ENCODE measurements around the gene MCM8. TPM values are rescaled to one million over a fixed set of nuclear protein-coding genes. Genes with fewer than 3 reads are reported as not detected.

The MCM8 gene
- polyA plus RNA-seq, 1 donor from 2014 or later: 5.1 TPM

DNA sequence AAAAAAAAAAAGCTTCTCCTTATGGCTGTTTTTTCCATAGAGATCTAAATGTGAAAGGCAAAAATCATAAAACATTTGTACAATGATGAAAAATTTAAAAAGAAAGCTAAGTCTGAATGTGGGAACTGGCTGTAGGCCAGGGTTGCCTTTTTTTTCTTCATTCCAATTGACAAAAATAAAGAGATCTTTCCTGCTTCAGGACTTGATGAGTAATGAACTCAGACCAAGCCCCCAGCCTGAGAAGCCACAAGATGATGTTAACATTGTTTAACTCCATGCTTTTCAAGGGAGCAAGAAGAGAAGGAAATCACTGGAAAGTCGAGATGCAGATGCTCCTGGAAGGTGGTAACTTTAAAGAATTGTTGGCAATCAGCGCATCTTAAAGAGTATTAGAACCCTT is 41.5 kb upstream of the MCM8 start:
- H4K20me1 ChIP-seq (ENCODE audit: insufficient read depth): no peaks in the 10 kb centered on the region
- no peaks in the 10 kb centered on the region for H3K36me3 ChIP-seq (ENCODE audit: insufficient read depth, low read length)
- TF ChIP-seq, protein P1, sequence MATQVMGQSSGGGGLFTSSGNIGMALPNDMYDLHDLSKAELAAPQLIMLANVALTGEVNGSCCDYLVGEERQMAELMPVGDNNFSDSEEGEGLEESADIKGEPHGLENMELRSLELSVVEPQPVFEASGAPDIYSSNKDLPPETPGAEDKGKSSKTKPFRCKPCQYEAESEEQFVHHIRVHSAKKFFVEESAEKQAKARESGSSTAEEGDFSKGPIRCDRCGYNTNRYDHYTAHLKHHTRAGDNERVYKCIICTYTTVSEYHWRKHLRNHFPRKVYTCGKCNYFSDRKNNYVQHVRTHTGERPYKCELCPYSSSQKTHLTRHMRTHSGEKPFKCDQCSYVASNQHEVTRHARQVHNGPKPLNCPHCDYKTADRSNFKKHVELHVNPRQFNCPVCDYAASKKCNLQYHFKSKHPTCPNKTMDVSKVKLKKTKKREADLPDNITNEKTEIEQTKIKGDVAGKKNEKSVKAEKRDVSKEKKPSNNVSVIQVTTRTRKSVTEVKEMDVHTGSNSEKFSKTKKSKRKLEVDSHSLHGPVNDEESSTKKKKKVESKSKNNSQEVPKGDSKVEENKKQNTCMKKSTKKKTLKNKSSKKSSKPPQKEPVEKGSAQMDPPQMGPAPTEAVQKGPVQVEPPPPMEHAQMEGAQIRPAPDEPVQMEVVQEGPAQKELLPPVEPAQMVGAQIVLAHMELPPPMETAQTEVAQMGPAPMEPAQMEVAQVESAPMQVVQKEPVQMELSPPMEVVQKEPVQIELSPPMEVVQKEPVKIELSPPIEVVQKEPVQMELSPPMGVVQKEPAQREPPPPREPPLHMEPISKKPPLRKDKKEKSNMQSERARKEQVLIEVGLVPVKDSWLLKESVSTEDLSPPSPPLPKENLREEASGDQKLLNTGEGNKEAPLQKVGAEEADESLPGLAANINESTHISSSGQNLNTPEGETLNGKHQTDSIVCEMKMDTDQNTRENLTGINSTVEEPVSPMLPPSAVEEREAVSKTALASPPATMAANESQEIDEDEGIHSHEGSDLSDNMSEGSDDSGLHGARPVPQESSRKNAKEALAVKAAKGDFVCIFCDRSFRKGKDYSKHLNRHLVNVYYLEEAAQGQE (IDR thresholded peaks at IDR 0.05; ENCODE audit: borderline replicate concordance): no peak
- TF ChIP-seq MXI1 (conservative IDR thresholded peaks at IDR 0.05; ENCODE audit: poor library complexity, severe bottlenecking): no peak
- no peak for TF ChIP-seq POLR2AphosphoS5 (IDR thresholded peaks at IDR 0.05)
- TF ChIP-seq TAF1 (IDR thresholded peaks at IDR 0.05; ENCODE audit: low read depth): no peak
- TF ChIP-seq, protein P2, sequence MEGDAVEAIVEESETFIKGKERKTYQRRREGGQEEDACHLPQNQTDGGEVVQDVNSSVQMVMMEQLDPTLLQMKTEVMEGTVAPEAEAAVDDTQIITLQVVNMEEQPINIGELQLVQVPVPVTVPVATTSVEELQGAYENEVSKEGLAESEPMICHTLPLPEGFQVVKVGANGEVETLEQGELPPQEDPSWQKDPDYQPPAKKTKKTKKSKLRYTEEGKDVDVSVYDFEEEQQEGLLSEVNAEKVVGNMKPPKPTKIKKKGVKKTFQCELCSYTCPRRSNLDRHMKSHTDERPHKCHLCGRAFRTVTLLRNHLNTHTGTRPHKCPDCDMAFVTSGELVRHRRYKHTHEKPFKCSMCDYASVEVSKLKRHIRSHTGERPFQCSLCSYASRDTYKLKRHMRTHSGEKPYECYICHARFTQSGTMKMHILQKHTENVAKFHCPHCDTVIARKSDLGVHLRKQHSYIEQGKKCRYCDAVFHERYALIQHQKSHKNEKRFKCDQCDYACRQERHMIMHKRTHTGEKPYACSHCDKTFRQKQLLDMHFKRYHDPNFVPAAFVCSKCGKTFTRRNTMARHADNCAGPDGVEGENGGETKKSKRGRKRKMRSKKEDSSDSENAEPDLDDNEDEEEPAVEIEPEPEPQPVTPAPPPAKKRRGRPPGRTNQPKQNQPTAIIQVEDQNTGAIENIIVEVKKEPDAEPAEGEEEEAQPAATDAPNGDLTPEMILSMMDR (IDR thresholded peaks at IDR 0.05; ENCODE audit: poor library complexity, severe bottlenecking): no peak
- no peak for TF ChIP-seq EZH2 (IDR thresholded peaks at IDR 0.05; ENCODE audit: borderline replicate concordance, insufficient read depth, low read length, poor library complexity, severe bottlenecking)
- no peak for TF ChIP-seq EP300 (conservative IDR thresholded peaks at IDR 0.05; ENCODE audit: poor library complexity, severe bottlenecking)
- no peak for TF ChIP-seq SMC3 (conservative IDR thresholded peaks at IDR 0.05; ENCODE audit: poor library complexity)
- TF ChIP-seq RAD21 (conservative IDR thresholded peaks at IDR 0.05): no peak
- no peaks in the 10 kb centered on the region for H3K9me3 ChIP-seq (ENCODE audit: low read length)
- H3K27me3 ChIP-seq (ENCODE audit: insufficient read depth, low read depth, low read length): no peaks in the 10 kb centered on the region
- no peak overlapping the region for H3K4me2 ChIP-seq (ENCODE audit: low read length)
- no peak overlapping the region for H3K27ac ChIP-seq (ENCODE audit: low read length)
- no peak overlapping the region for H3K9ac ChIP-seq (ENCODE audit: low read length)
- peaks cover 2% of the 10 kb centered on the region for H3K79me2 ChIP-seq (replicated peaks; ENCODE audit: insufficient read depth, low read length)
- no peak overlapping the region for H2AFZ ChIP-seq (ENCODE audit: low read depth, low read length)
- H3K4me3 ChIP-seq (ENCODE audit: low read length): no peak overlapping the region
- peaks cover 9% of the 10 kb centered on the region for H3F3A ChIP-seq (ENCODE audit: insufficient read depth, low read length, poor library complexity, severe bottlenecking)
- H3K9me2 ChIP-seq (ENCODE audit: insufficient read depth, low read length): no peaks in the 10 kb centered on the region

DNA sequence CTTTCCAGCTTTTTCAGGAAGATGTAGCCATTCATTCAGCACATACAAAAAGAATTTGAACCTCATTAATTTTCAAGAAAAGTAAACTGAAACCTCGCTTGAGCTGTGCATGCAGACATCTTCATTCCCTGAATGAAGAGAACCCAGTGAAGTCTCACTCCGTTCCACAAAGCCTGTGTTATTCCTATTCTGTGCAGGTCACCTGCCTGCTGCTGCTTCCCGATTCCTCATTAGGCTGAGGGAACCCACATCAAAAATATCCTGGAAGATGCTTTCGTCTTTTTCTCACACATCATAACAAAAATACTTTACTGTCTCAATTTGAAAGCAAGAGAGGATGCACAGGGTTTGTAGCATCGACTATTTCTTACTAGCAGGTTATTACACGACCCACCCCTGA is 40.3 kb upstream of the MCM8 start:
- TF ChIP-seq, protein P2 (IDR thresholded peaks at IDR 0.05; ENCODE audit: poor library complexity, severe bottlenecking): no peak
- no peak for TF ChIP-seq EP300 (conservative IDR thresholded peaks at IDR 0.05; ENCODE audit: poor library complexity, severe bottlenecking)
- no peak for TF ChIP-seq TAF1 (IDR thresholded peaks at IDR 0.05; ENCODE audit: low read depth)
- TF ChIP-seq, protein P1 (IDR thresholded peaks at IDR 0.05; ENCODE audit: borderline replicate concordance): no peak
- no peak for TF ChIP-seq SMC3 (conservative IDR thresholded peaks at IDR 0.05; ENCODE audit: poor library complexity)
- TF ChIP-seq RAD21 (conservative IDR thresholded peaks at IDR 0.05): no peak
- TF ChIP-seq MXI1 (conservative IDR thresholded peaks at IDR 0.05; ENCODE audit: poor library complexity, severe bottlenecking): no peak
- no peak for TF ChIP-seq POLR2AphosphoS5 (IDR thresholded peaks at IDR 0.05)
- no peak for TF ChIP-seq EZH2 (IDR thresholded peaks at IDR 0.05; ENCODE audit: borderline replicate concordance, insufficient read depth, low read length, poor library complexity, severe bottlenecking)
- no peaks in the 10 kb centered on the region for H4K20me1 ChIP-seq (ENCODE audit: insufficient read depth)
- no peaks in the 10 kb centered on the region for H3K27me3 ChIP-seq (ENCODE audit: insufficient read depth, low read depth, low read length)
- peaks cover 9% of the 10 kb centered on the region for H3F3A ChIP-seq (ENCODE audit: insufficient read depth, low read length, poor library complexity, severe bottlenecking)
- peaks cover 6% of the 10 kb centered on the region for H3K79me2 ChIP-seq (replicated peaks; ENCODE audit: insufficient read depth, low read length)
- no peak overlapping the region for H3K9ac ChIP-seq (ENCODE audit: low read length)
- peak overlapping the region; percentile 95 for H3K4me3 ChIP-seq (ENCODE audit: low read length)
- peak overlapping the region; percentile 96 for H2AFZ ChIP-seq (ENCODE audit: low read depth, low read length)
- peak overlapping the region; percentile 93 for H3K27ac ChIP-seq (ENCODE audit: low read length)
- peak overlapping the region; percentile 10 for H3K4me2 ChIP-seq (ENCODE audit: low read length)
- H3K9me3 ChIP-seq (ENCODE audit: low read length): no peaks in the 10 kb centered on the region
- H3K36me3 ChIP-seq (ENCODE audit: insufficient read depth, low read length): no peaks in the 10 kb centered on the region
- H3K9me2 ChIP-seq (ENCODE audit: insufficient read depth, low read length): no peaks in the 10 kb centered on the region
